Skeletal muscle tissue (tissue), 4 donors: ENCODE measurements around the gene IFT80. TPM values are rescaled to one million over a fixed set of nuclear protein-coding genes. Genes with fewer than 3 reads are reported as not detected.
"Not testable (repeated sequence)": the region's sequence is repeated elsewhere in the genome, so short reads cannot be mapped to it uniquely, and the experiment has no call there.

Source experiments
- H3K27ac ChIP-seq: one replicate; pipeline ENCODE4 v1.7.0; 2013; ENCODE audit warnings: mild to moderate bottlenecking, low read depth, low read length, inconsistent platforms
- H3K27me3 ChIP-seq, 3 donors: one replicate each; pipeline ENCODE4 v1.7.0; 2013; ENCODE audit warnings: low read length in 3 of 3; ENCODE audit not compliant: control insufficient read depth in 3 of 3, insufficient read depth in 3 of 3
- H3K36me3 ChIP-seq, 3 donors: one replicate each; pipeline ENCODE4 v1.7.0; 2013; ENCODE audit warnings: low read length in 3 of 3; ENCODE audit not compliant: control insufficient read depth in 3 of 3, insufficient read depth in 3 of 3
- H3K4me1 ChIP-seq, 3 donors: one replicate each; pipeline ENCODE4 v1.7.0; 2013; ENCODE audit warnings: low read length in 3 of 3, mild to moderate bottlenecking in 3 of 3; ENCODE audit not compliant: control insufficient read depth in 3 of 3, insufficient read depth in 3 of 3
- H3K4me3 ChIP-seq, 3 donors: one replicate each; pipeline ENCODE4 v1.7.0; 2013; ENCODE audit warnings: low read length in 3 of 3
- H3K9ac ChIP-seq, 3 donors: one replicate each; pipeline ENCODE4 v1.7.0; 2013; ENCODE audit warnings: low read length in 3 of 3, mild to moderate bottlenecking in 3 of 3, moderate library complexity in 2 of 3, low read depth in 1 of 3
- H3K9me3 ChIP-seq, 3 donors: one replicate each; pipeline ENCODE4 v1.7.0; 2013; ENCODE audit warnings: low read length in 3 of 3; ENCODE audit not compliant: control insufficient read depth in 3 of 3
- total RNA-seq: library from RNA; depleted of rRNA; stranded (reverse); fragments of >200 nt; gene quantifications from one replicate; pipeline ENCODE4 v1.2.3, GENCODE V29; 2014
- donor health status: Osteomylitis.

IFT80 gene
- total RNA-seq, 1 donor from 2014 or later = 19.8 TPM

GRCh38 chr3:160331127-160331937 is 67.7 kb downstream of the IFT80 start:
- H3K27me3 ChIP-seq = no peaks in the 10 kb centered on the region
- no peak overlapping the region for H3K4me3 ChIP-seq
- H3K36me3 ChIP-seq = no peaks in the 10 kb centered on the region
- H3K9ac ChIP-seq = no peak overlapping the region
- no peaks in the 10 kb centered on the region for H3K9me3 ChIP-seq
- H3K27ac ChIP-seq = no peak overlapping the region
- no peaks in the 10 kb centered on the region for H3K4me1 ChIP-seq

- Histone ChIP-seq H3K36me3 (no peaks in the 10 kb centered on the region), H3K27me3 (no peaks in the 10 kb centered on the region), H3K27ac (no peak overlapping the region), H3K9me3 (no peaks in the 10 kb centered on the region), H3K4me3 (no peak overlapping the region), H3K9ac (no peak overlapping the region), H3K4me1 (no peaks in the 10 kb centered on the region)
These were observed 68.3 kb downstream of the IFT80 start for GRCh38 chr3:160330690-160331089.

GRCh38 chr3:160330109-160330508 is 68.9 kb downstream of the IFT80 start:
- Histone ChIP-seq H3K27ac (no peak overlapping the region), H3K9me3 (no peaks in the 10 kb centered on the region), H3K4me3 (no peak overlapping the region), H3K36me3 (no peaks in the 10 kb centered on the region), H3K27me3 (no peaks in the 10 kb centered on the region), H3K9ac (no peak overlapping the region), H3K4me1 (no peaks in the 10 kb centered on the region)

GRCh38 chr3:160326286-160326685 is 72.7 kb downstream of the IFT80 start:
- not testable (repeated sequence) for H3K4me3 ChIP-seq, H3K9me3 ChIP-seq, H3K9ac ChIP-seq, H3K27me3 ChIP-seq, H3K36me3 ChIP-seq, H3K27ac ChIP-seq, H3K4me1 ChIP-seq

- H3K36me3 ChIP-seq, H3K4me1 ChIP-seq, H3K4me3 ChIP-seq, H3K27me3 ChIP-seq, H3K9me3 ChIP-seq, H3K27ac ChIP-seq, H3K9ac ChIP-seq: not testable (repeated sequence)
These were observed 77.2 kb downstream of the IFT80 start for GRCh38 chr3:160321821-160322220.

- H3K36me3 ChIP-seq = peaks cover 0 to 2% (median 0%) of the 10 kb centered on the region in 3 donors
- no peaks in the 10 kb centered on the region for H3K27me3 ChIP-seq
- no peaks in the 10 kb centered on the region for H3K4me1 ChIP-seq
- H3K4me3 ChIP-seq = no peak overlapping the region
- no peak overlapping the region for H3K27ac ChIP-seq
- no peaks in the 10 kb centered on the region for H3K9me3 ChIP-seq
- H3K9ac ChIP-seq = no peak overlapping the region
These were observed 79.7 kb downstream of the IFT80 start for GRCh38 chr3:160319322-160319721.

GRCh38 chr3:160314995-160315394 is 84.0 kb downstream of the IFT80 start:
- no peaks in the 10 kb centered on the region for H3K4me1 ChIP-seq
- H3K4me3 ChIP-seq = no peak overlapping the region
- H3K36me3 ChIP-seq = peaks cover 0 to 2% (median 0%) of the 10 kb centered on the region in 3 donors
- no peaks in the 10 kb centered on the region for H3K9me3 ChIP-seq
- no peak overlapping the region for H3K27ac ChIP-seq
- H3K9ac ChIP-seq = no peak overlapping the region
- no peaks in the 10 kb centered on the region for H3K27me3 ChIP-seq

- no peaks in the 10 kb centered on the region for H3K4me1 ChIP-seq
- no peaks in the 10 kb centered on the region for H3K9me3 ChIP-seq
- no peaks in the 10 kb centered on the region for H3K27me3 ChIP-seq
- H3K9ac ChIP-seq = no peak overlapping the region
- H3K4me3 ChIP-seq = no peak overlapping the region
- no peak overlapping the region for H3K27ac ChIP-seq
- peaks cover 0 to 5% (median 0%) of the 10 kb centered on the region in 3 donors for H3K36me3 ChIP-seq
These were observed 86.9 kb downstream of the IFT80 start for GRCh38 chr3:160312014-160312624.

- Histone ChIP-seq H3K9me3 (no peaks in the 10 kb centered on the region), H3K27me3 (no peaks in the 10 kb centered on the region), H3K9ac (no peak overlapping the region), H3K4me3 (no peak overlapping the region), H3K36me3 (peaks cover 0 to 7% (median 3%) of the 10 kb centered on the region in 3 donors), H3K27ac (no peak overlapping the region), H3K4me1 (no peaks in the 10 kb centered on the region)
These were observed 96.2 kb downstream of the IFT80 start for GRCh38 chr3:160302806-160303205.

GRCh38 chr3:160296591-160296990 is 102.4 kb downstream of the IFT80 start:
- H3K4me1 ChIP-seq = peaks cover 0 to 6% (median 0%) of the 10 kb centered on the region in 3 donors
- peak overlapping the region; percentile 75 for H3K27ac ChIP-seq
- peak overlapping the region in 1 of 3 donors; percentile 18 for H3K9ac ChIP-seq
- H3K4me3 ChIP-seq = no peak overlapping the region
- H3K9me3 ChIP-seq = no peaks in the 10 kb centered on the region
- no peaks in the 10 kb centered on the region for H3K27me3 ChIP-seq
- H3K36me3 ChIP-seq = peaks cover 0 to 4% (median 3%) of the 10 kb centered on the region in 3 donors
